Esophagus squamous epithelium (tissue), 4 donors: Measurements from ENCODE around the gene AKIRIN2.

ENCODE experiments used
- CTCF ChIP-seq, 6 experiments: fragments of 450-650 bp in 4 of 6; fragments of 200-600 bp in 2 of 6; sonication (generic) in 2 of 6; IDR thresholded peaks; one replicate each; pipeline ENCODE4 v1.5.1; 2016 to 2019; ENCODE audit warnings: antibody characterized with exemption in 6 of 6, mild to moderate bottlenecking in 4 of 6, moderate library complexity in 4 of 6
- POLR2A ChIP-seq, 4 donors: fragments of 450-650 bp; IDR thresholded peaks; one replicate each; pipeline ENCODE4 v1.6.1; 2017; ENCODE audit warnings: antibody characterized with exemption in 4 of 4, mild to moderate bottlenecking in 4 of 4, moderate library complexity in 3 of 4

GRCh38 chr6:87667032-87667431, 35.0 kb downstream of the AKIRIN2 start:
- no peak for TF ChIP-seq CTCF (IDR thresholded peaks at IDR 0.05)
- TF ChIP-seq POLR2A (IDR thresholded peaks at IDR 0.05) = no peak
